DOHH2 (cell line): Measurements from ENCODE around the gene IFNLR1.

Experiments used
- CTCF ChIP-seq: fragments of 200-600 bp; sonication (generic); IDR thresholded peaks from one replicate; pipeline ENCODE4 v1.5.1; 2014; ENCODE audit warnings: antibody characterized with exemption, mild to moderate bottlenecking, low read depth, low read length; ENCODE audit not compliant: poor library complexity, severe bottlenecking
- EZH2phosphoT487 ChIP-seq: fragments of 200-600 bp; sonication (generic); IDR thresholded peaks from 2 replicates; pipeline ENCODE4 v1.6.1; 2017; ENCODE audit warnings: borderline replicate concordance, mild to moderate bottlenecking, antibody characterized with exemption, low read length, moderate library complexity, mixed read lengths

DNA sequence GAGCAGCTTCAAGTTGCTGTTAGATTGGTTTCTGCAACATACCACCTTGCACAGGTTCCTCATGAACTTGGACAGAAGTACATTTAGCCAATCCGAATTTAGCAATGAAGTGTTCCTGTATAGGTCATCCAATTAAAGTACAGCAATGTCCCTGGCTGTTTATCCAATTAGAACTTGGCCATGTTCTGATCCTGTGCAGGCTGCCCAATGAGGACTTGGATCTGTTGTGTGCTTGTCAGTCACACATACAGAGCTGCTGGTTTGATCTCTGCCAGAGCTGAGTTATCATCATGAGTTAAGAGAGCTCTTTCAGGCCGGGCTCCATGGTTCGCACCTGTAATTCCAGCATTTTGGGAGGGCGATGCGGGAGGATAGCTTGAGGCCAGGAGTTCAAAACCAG lies 22.0 kb upstream of the IFNLR1 start:
- TF ChIP-seq CTCF = no peak
- TF ChIP-seq EZH2phosphoT487 = no peak
